HG03342 (cell line): ENCODE measurements around the gene ZNF322.
A peak's percentile ranks its signal among the peaks of the same experiment; 100 is the strongest.
"Not testable (repeated sequence)": the region's sequence is repeated elsewhere in the genome, so short reads cannot be mapped to it uniquely, and the experiment has no call there.

Source experiments
- ATAC-seq: cut with Tn5 transposase; IDR thresholded peaks from one replicate; pipeline ENCODE4 v1.9.1; 2021; ENCODE audit warnings: mild to moderate bottlenecking, moderate library complexity; ENCODE audit not compliant: unreplicated experiment

The ZNF322 gene

GRCh38 chr6:26659042-26659999 lies at the start of gene ZNF322:
ZNF322 (minus strand) TSS chr6:26659746; CDS start chr6:26638553, 21,193 bp downstream.
- peak; percentile 98 for ATAC-seq

DNA sequence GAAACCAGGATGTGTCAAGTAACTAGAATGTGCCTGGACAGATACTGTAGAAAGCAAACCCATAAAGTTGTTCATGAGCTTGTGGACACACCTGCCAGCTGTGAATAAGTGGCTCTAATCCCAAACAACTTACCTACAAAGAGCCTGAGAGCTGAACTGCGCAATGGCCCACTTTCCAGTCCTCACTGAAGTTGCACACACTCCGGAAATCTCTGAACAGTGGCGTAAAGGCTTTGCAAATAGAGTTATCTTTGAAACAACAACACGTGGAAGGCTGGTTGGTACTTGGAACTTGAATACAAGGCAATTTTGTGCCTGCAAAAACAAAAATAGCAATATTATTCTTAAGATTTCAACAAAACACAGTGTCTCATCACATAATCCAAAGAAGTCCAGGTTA lies 46.2 kb upstream of the ZNF322 start:
- ATAC-seq: not testable (repeated sequence)

DNA sequence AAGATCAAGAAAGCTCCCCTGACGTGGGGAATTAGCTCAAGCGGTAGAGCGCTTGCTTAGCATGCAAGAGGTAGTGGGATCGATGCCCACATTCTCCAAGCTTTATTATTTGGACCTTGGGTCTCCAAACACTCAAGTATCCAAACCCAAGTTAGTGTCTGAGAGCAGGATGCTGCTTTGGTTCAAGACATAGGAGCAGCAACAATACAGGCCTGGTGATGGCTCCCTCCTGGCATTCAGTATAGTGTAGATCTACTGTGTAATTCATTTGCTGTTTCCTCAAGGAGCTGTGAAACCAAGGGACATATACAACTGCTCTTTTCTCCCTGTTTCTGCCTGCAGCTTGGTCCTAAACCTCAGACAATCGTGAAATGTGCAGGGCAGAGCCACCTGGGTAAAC lies 45.8 kb upstream of the ZNF322 start:
- not testable (repeated sequence) for ATAC-seq

- ATAC-seq: not testable (repeated sequence)
These were observed 41.6 kb upstream of the ZNF322 start for GRCh38 chr6:26701023-26701747.

GRCh38 chr6:26697496-26697895 lies 38.0 kb upstream of the ZNF322 start:
- not testable (repeated sequence) for ATAC-seq

DNA sequence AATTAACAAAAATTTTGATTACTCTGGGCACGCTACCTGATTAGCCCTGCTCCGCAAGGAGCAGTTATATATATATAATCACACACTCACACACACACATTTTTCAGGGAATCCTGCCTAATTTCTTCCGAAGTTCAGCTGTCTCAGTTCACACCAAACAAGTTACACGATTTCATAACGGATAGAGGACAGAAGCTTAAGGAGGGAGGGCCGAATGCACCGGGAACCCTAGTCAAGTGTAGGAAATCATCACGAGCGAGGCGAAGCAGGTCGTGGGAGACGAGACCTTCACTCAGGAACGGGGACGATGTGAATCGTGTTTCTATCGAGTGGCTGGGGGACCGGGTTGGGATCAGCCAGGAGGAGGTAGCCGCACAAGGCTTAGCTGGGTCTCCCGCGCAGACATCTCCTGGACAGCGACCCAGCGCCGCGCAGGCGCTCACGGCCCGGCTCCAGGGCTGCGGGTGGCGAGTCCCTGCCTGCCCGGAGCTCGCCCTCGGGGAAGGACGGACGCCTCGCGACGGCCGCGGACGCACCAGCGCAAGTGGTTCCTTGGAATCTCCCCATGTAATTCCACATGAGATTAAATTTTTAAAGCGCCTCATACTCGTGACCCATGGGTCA lies 29.9 kb upstream of the ZNF322 start:
- not testable (repeated sequence) for ATAC-seq

DNA sequence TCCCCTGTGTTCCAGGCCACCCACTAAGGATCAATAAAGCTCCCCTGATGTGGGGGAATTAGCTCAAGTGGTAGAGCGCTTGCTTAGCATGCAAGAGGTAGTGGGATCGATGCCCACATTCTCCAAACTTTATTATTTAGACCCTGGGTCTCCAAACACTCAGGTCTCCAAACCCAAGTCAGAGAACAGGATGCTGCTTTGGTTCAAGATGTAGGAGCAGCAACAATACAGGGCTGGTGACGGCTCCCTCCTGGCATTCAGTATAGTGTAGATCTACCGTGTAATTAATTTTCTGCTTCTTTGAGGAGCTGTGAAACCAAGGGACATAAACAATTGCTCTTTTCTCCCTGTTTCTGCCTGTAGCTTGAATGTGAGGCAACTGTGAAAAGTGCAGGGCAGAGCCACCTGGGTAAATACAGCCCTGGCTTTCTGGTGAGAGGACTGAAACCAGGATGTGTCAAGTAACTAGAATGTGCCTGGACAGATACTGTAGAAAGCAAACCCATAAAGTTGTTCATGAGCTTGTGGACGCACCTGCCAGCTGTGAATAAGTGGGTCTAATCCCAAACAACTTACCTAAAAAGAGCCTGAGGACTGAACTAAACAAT lies 23.0 kb upstream of the ZNF322 start:
- not testable (repeated sequence) for ATAC-seq

DNA sequence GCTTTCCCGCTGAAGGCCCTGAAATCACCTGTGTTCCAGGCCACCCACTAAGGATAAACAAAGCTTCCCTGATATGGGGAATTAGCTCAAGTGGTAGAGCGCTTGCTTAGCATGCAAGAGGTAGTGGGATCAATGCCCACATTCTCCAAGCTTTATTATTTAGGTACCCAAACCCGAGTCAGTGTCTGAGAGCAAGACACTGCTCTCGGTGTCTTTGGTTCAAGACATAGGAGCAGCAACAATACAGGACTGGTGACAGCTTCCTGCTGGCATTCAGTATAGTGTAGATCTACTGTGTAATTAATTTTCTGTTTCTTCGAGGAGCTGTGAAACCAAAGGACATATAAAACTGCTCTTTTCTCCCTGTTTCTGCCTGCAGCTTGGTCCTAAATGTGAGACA lies 13.7 kb upstream of the ZNF322 start:
- not testable (repeated sequence) for ATAC-seq

DNA sequence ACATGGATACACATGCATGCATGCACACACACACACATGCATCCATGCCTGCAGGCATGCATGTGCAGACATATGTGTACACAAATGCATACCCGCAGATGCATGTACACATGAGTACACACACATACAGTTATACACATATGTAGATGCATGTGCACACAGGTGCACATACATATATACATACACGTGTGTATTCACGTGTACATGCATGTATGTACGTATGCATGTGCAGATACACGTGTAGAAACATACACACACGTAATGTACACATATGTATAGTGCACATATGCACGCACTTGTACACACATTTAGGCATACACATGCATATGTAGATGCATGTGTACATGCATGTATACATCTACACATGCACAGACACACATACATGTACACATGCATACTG lies 11.0 kb upstream of the ZNF322 start:
- ATAC-seq: not testable (repeated sequence)

GRCh38 chr6:26670003-26670402 lies 10.5 kb upstream of the ZNF322 start:
- not testable (repeated sequence) for ATAC-seq

DNA sequence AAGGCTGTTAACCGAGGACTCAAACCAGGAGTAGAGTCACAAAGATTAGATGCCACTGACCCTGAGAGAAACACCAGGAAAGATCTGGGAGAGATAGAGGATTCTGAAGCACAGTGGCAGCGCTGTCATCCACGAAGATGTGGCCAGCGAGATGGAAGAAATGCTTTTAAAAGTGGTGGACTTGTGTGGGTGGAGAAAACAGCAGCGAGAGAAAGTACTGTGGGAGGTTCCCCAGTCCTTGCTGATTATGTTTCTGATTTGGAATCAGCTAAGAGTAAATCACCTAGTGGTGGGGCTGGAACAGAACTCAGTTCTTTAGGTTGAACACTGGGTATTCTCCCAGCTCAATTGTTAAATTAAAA lies 435 bp upstream of the ZNF322 start:
- peak; percentile 1 for ATAC-seq

GRCh38 chr6:26657256-26657655 lies 2.3 kb downstream of the ZNF322 start:
- ATAC-seq: no peak

DNA sequence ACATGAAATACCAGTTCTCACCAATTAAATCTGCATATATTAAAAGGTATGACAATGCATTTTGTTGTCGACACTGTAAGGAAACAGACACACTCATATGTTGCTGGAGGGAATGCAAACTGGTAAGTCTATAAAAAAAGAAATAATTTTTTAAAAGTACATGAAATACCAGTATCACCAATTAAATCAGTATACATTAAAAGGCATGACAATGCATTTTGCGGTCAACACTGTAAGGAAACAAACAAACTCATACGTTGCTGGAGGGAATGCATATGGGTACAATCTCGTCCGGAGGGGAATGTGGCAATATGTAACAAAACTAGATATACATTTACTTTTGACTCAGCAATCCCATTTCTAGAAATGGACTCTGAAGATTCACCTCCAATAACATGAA lies 6.5 kb downstream of the ZNF322 start:
- no peak for ATAC-seq

GRCh38 chr6:26651133-26651781 lies 8.3 kb downstream of the ZNF322 start:
- ATAC-seq: no peak

GRCh38 chr6:26646074-26646473 lies 13.5 kb downstream of the ZNF322 start:
- no peak for ATAC-seq

GRCh38 chr6:26640806-26641205 lies 18.7 kb downstream of the ZNF322 start:
- ATAC-seq: no peak

DNA sequence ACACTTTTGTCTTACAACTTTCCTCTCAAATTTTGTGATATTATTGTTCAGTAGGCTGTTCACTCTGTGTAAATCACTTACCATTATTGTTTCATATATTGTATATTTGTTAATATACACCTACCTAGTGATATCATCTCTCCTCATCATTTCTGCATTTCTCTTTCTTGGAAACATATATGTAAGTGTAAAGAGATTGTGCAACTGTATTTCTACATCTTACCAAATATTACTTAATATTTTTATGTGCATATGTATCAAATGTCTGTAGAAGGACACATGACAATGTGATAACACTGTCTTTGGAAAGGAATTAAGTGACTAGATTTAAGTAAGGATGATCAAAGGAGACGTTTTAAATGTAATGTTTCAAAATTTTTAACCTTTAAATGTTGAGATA lies 30.2 kb downstream of the ZNF322 start:
- no peak for ATAC-seq

- ATAC-seq: no peak
These were observed 31.7 kb downstream of the ZNF322 start for GRCh38 chr6:26627843-26628242.

DNA sequence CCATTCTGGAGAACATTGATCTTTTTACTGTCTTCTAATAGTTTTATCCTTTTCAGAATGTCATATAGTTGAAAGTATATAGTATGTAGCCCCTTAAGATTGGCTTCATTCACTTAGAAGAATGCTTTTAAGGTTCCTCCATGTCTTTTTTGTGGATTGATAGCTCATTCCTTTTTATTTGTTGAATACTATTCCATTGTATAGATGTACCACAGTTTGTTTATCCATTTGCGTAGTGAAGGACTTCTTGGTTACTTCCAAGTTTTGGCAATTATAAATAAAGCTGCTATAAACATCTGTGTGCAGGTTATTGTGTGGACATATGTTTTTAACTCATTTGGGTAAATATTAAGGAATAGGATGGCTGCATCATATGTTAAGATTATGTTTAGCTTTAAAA lies 35.0 kb downstream of the ZNF322 start:
- no peak for ATAC-seq

DNA sequence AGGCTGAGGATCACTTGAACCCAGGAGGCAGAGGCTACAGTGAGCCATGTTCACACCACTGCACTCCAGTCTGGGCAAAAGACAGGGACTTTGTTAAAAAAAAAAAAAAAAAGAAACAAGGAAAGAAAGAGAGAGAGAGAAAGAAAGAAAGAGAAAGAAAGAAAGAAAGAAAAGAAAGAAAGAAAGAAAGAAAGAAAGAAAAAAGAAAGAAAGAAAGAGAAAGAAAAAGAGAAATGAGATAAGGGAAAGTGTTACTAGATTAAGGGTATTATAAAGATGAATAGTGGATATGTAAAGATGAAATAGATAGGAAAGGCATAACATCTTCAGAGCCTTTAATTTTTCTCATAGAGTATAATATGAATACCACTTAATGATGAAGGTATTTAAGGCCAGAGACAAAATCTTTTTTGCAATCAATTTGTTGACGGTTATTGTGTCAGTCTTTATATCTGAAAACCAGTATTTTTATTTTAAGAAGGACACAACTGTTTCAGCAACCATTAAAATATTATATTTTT lies 36.1 kb downstream of the ZNF322 start:
- no peak for ATAC-seq
